ENCODE measurements around the gene AP1S2. TPM values are rescaled to one million over a fixed set of nuclear protein-coding genes. Genes with fewer than 3 reads are reported as not detected.

AP1S2 gene
- total RNA-seq, 1 experiment from 2014 or later: 10.8 TPM

- no peak for DNase-seq
- Histone ChIP-seq H3K27me3 (no peaks in the 10 kb centered on the region), H3K4me3 (no peak overlapping the region), H3K36me3 (no peaks in the 10 kb centered on the region), H3K9me3 (no peaks in the 10 kb centered on the region)
Measured at GRCh38 chrX:15785176-15785750, 69.3 kb downstream of the AP1S2 start.

- no peak for DNase-seq
- Histone ChIP-seq H3K9me3 (no peaks in the 10 kb centered on the region), H3K36me3 (no peaks in the 10 kb centered on the region), H3K4me3 (no peak overlapping the region), H3K27me3 (no peaks in the 10 kb centered on the region)
Measured at GRCh38 chrX:15781961-15782699, 72.5 kb downstream of the AP1S2 start.

Other genes starting within 250 kb of the AP1S2 start
- gene CLTRN, start 190.0 kb downstream of the AP1S2 start, total RNA-seq (2014; rRNA removed; shearing (Covaris generic); ENCODE audit: low replicate concordance): 0.89 TPM in 1 of 2 replicates, not detected in the other
- gene CA5B, start 116.5 kb downstream of the AP1S2 start, total RNA-seq (2014; rRNA removed; shearing (Covaris generic); ENCODE audit: low replicate concordance): 1.1 and 3.4 TPM in 2 replicates
- gene ZRSR2, start 64.3 kb downstream of the AP1S2 start, total RNA-seq (2014; rRNA removed; shearing (Covaris generic); ENCODE audit: low replicate concordance): 1.8 and 1.9 TPM in 2 replicates

All from MG63 (cell line).